HepG2 (cell line): ENCODE data around the gene CAPZA1. TPM values are rescaled to one million over a fixed set of nuclear protein-coding genes. Genes with fewer than 3 reads are reported as not detected.

ENCODE experiments used
- ATAC-seq: fragments of 200-7000 bp; cut with Tn5 transposase; 3 replicates; pipeline ENCODE4 v1.9.1; 2020; ENCODE audit warnings: mild to moderate bottlenecking, moderate library complexity
- BruUV-seq: library from RNA; stranded (reverse); fragments of 400-500 nt; replicated peaks from 2 replicates; lab custom pipeline; 2021; lab: Mats Ljungman, UMichigan
- CTCF ChIA-PET: fragments of 300-600 bp; formaldehyde crosslinking; extraction: SDS; loops from one replicate; lab custom pipeline; 2021; ENCODE audit warnings: low total read pairs, inconsistent platforms, low intra/inter-chr PET ratio; lab: Yijun Ruan, JAX
- POLR2A ChIA-PET: fragments of 350-600 bp; sonication (Branson Sonifier 250); formaldehyde crosslinking; loops from one replicate; lab custom pipeline; 2020; ENCODE audit warnings: antibody characterized with exemption, inconsistent platforms; lab: Yijun Ruan, JAX
- DNase-seq: peaks from one replicate; pipeline ENCODE4 v3.0.0-alpha.2; 2015; ENCODE audit warnings: low spot score
- FAIRE-seq: peaks from 3 replicates; lab custom pipeline; 2011; peaks lifted over from hg19 to GRCh38; lab: Jason Lieb, UNC
- H2AFZ ChIP-seq: one replicate; pipeline ENCODE4 v1.6.1; 2011; ENCODE audit warnings: low read length, inconsistent platforms
- H3K27ac ChIP-seq: fragments of 300-600 bp; 3 replicates; pipeline ENCODE4 v1.8.0; 2011; ENCODE audit warnings: mixed run types, mild to moderate bottlenecking, mixed read lengths, low read length, inconsistent platforms; ENCODE audit not compliant: insufficient read depth; ENCODE audit errors: extremely low read length
- H3K27me3 ChIP-seq, 2 experiments: fragments of 200-600 bp in 1 of 2; 2 replicates in 1 of 2; 3 replicates in 1 of 2; pipeline versions ENCODE4 v1.6.0 to v1.8.0; 2011; ENCODE audit warnings: low read length in 2 of 2, mild to moderate bottlenecking in 2 of 2, moderate library complexity in 2 of 2, inconsistent platforms in 1 of 2; ENCODE audit not compliant: insufficient read depth in 2 of 2, control insufficient read depth in 1 of 2
- H3K36me3 ChIP-seq, 2 experiments: fragments of 200-600 bp in 1 of 2; replicated peaks in 1 of 2; 2 replicates in 1 of 2; 3 replicates in 1 of 2; pipeline versions ENCODE4 v1.5.1 to v1.8.0; 2011; ENCODE audit warnings: low read length in 2 of 2, inconsistent platforms in 1 of 2; ENCODE audit not compliant: insufficient read depth in 2 of 2, control insufficient read depth in 1 of 2
- H3K4me1 ChIP-seq: 2 replicates; pipeline ENCODE4 v1.5.1; 2012; ENCODE audit warnings: low read length, inconsistent platforms; ENCODE audit not compliant: insufficient read depth
- H3K4me2 ChIP-seq: 2 replicates; pipeline ENCODE4 v1.6.0; 2011; ENCODE audit warnings: low read depth, low read length, inconsistent platforms
- H3K4me3 ChIP-seq, 3 experiments: fragments of 200-600 bp in 1 of 3; sonication (generic), shearing (Covaris generic) in 1 of 3; replicated peaks in 1 of 3; 2 replicates each; pipeline ENCODE4 v1.5.1; 2011 to 2016; ENCODE audit warnings: low read length in 3 of 3, inconsistent platforms in 2 of 3, low read depth in 2 of 3, mild to moderate bottlenecking in 2 of 3, control low read depth in 1 of 3, mixed read lengths in 1 of 3; ENCODE audit not compliant: insufficient read depth in 1 of 3
- H3K79me2 ChIP-seq: one replicate; pipeline ENCODE4 v1.6.1; 2011; ENCODE audit warnings: low read length, inconsistent platforms; ENCODE audit not compliant: insufficient read depth
- H3K9ac ChIP-seq: 2 replicates; pipeline ENCODE4 v1.6.0; 2011; ENCODE audit warnings: mild to moderate bottlenecking, low read depth, low read length, inconsistent platforms; ENCODE audit not compliant: insufficient read depth
- H3K9me3 ChIP-seq: 2 replicates; pipeline ENCODE4 v1.5.1; 2012; ENCODE audit warnings: mild to moderate bottlenecking, low read length
- H4K20me1 ChIP-seq: 2 replicates; pipeline ENCODE4 v1.6.0; 2011; ENCODE audit warnings: inconsistent platforms, mild to moderate bottlenecking, low read length, moderate library complexity; ENCODE audit not compliant: insufficient read depth
- BCL3 ChIP-seq: sonication (generic); formaldehyde crosslinking; IDR thresholded peaks from 2 replicates; pipeline ENCODE4 v1.5.1; 2020; ENCODE audit warnings: mild to moderate bottlenecking, missing genetic modification reagents, moderate library complexity
- DMTF1 ChIP-seq: sonication (generic); formaldehyde crosslinking; IDR thresholded peaks from 2 replicates; pipeline ENCODE4 v1.4.0; 2020; ENCODE audit warnings: mild to moderate bottlenecking, missing genetic modification reagents
- HDAC2 ChIP-seq: sonication (generic); formaldehyde crosslinking; IDR thresholded peaks from 2 replicates; pipeline ENCODE4 v1.4.0; 2020; ENCODE audit warnings: missing genetic modification reagents
- HIC2 ChIP-seq: sonication (generic); formaldehyde crosslinking; IDR thresholded peaks from 2 replicates; pipeline ENCODE4 v1.9.0; 2022; ENCODE audit warnings: low read depth, missing genetic modification reagents
- KAT2B ChIP-seq: fragments of 150-350 bp; IDR thresholded peaks from 2 replicates; pipeline ENCODE4 v1.6.1; 2014; ENCODE audit warnings: low read depth, low read length, borderline replicate concordance
- KMT2A ChIP-seq: sonication (generic); formaldehyde crosslinking; IDR thresholded peaks from 2 replicates; pipeline ENCODE4 v1.4.0; 2020; ENCODE audit warnings: missing genetic modification reagents
- PCBP1 ChIP-seq: fragments of 200-400 bp; formaldehyde crosslinking; IDR thresholded peaks from 2 replicates; pipeline ENCODE4 v1.6.1; 2017; ENCODE audit warnings: mild to moderate bottlenecking, low read depth, low read length, borderline replicate concordance
- SNRNP70 ChIP-seq: fragments of 200-400 bp; formaldehyde crosslinking; IDR thresholded peaks from 2 replicates; pipeline ENCODE4 v1.6.1; 2017; ENCODE audit warnings: mild to moderate bottlenecking, low read depth, low read length, moderate library complexity
- UBTF ChIP-seq: sonication (generic); formaldehyde crosslinking; IDR thresholded peaks from 2 replicates; pipeline ENCODE4 v1.4.0; 2020; ENCODE audit warnings: mild to moderate bottlenecking, missing genetic modification reagents
- ZNF230 ChIP-seq: sonication (generic); formaldehyde crosslinking; IDR thresholded peaks from 2 replicates; pipeline ENCODE4 v1.4.0; 2020; ENCODE audit warnings: mild to moderate bottlenecking, missing genetic modification reagents
- ZNF30 ChIP-seq: sonication (generic); formaldehyde crosslinking; IDR thresholded peaks from 2 replicates; pipeline ENCODE4 v1.5.0; 2020; ENCODE audit warnings: mild to moderate bottlenecking, missing genetic modification reagents
- ZNF501 ChIP-seq: sonication (generic); formaldehyde crosslinking; IDR thresholded peaks from 2 replicates; pipeline ENCODE4 v1.5.1; 2020; ENCODE audit warnings: mild to moderate bottlenecking, moderate library complexity, missing genetic modification reagents
- ZNF777 ChIP-seq: sonication (generic); formaldehyde crosslinking; IDR thresholded peaks from 2 replicates; pipeline ENCODE4 v1.4.0; 2020; ENCODE audit warnings: missing genetic modification reagents
- WGBS: methylation state at CpG from one replicate; pipeline ENCODE4 v1.1.6; 2017; ENCODE audit warnings: low lambda C conversion rate; 5-methylcytosine and 5-hydroxymethylcytosine counted together
- in situ Hi-C: cut with HindIII; loops from 2 replicates; pipeline ENCODE4 v1.10.0; 2017; ENCODE audit warnings: low pct_unique_long_range_greater_than_20kb; ENCODE audit not compliant: extremely low pct_ligation_motif_present
- intact Hi-C: fragments of 100-400 bp; cut with micrococcal nuclease; formaldehyde crosslinking; loops from one replicate; pipeline ENCODE4 v1.10.0; 2022; ENCODE audit not compliant: unreplicated experiment
- polyA plus RNA-seq, 8 experiments: library from polyadenylated mRNA; depleted of rRNA in 3 of 8; stranded (reverse) in 7 of 8; unstranded in 1 of 8; fragments of >200 nt; fragmentation: Illumina TruSeq in 4 of 8; extraction: Trizol in 4 of 8; gene quantifications; 2 replicates each; pipeline versions ENCODE4 v1.2.1 to v1.2.3, GENCODE V29; 2011 to 2016; ENCODE audit warnings: low read depth in 4 of 8, missing spikeins in 1 of 8, mixed read lengths in 1 of 8; ENCODE audit not compliant: insufficient read depth in 1 of 8
- total RNA-seq, 5 experiments: library from RNA; depleted of rRNA; stranded (reverse); fragments of >200 nt; fragmentation: Illumina TruSeq; extraction: Trizol; gene quantifications; 2 replicates each; pipeline ENCODE4 v1.2.3, GENCODE V29; 2016; ENCODE audit warnings: low read depth in 1 of 5

The CAPZA1 gene
- total and polyA plus RNA-seq, 2 of the 13 experiments (the other 11 are each of a cell fraction or from before 2014, with no cell fraction given), result 67.0 to 117 TPM

GRCh38 chr1:112714313-112715263, 95.0 kb downstream of the CAPZA1 start:
- intact Hi-C loops (loop anchor here (2.0 to 5.0 kb wide), 3 partner anchors 243 to 358 kb away; partner anchors contain the start of genes LRIG2 and SLC16A1), in situ Hi-C loops (loop anchor here (5.0 to 25.0 kb wide), 2 partner anchors 93 to 323 kb away; no protein-coding TSS in a partner anchor)
- FAIRE-seq (no peak), ATAC-seq (peak; percentile 2), DNase-seq (no peak)
- peaks cover 11 to 60% of the 10 kb centered on the region in 2 experiments for H3K27me3 ChIP-seq
- H3K9me3 ChIP-seq, result no peaks in the 10 kb centered on the region
- 0% methylated on average over 18 of the region's 86 CpGs for WGBS
- no peak overlapping the region for H3K27ac ChIP-seq
- no peak overlapping the region for H3K9ac ChIP-seq
- peaks cover 5% of the 10 kb centered on the region; the same call in 1 of the 2 replicates for H4K20me1 ChIP-seq
- no peak overlapping the region for H2AFZ ChIP-seq
- H3K36me3 ChIP-seq, result no peaks in the 10 kb centered on the region
- ChIA-PET CTCF (no interaction called here), POLR2A (interaction anchor here (0.5 to 1.9 kb wide), 12 partner anchors 10 to 359 kb away, joined by 3 to 15 read pairs (median 4); partner anchors contain the start of genes CAPZA1, MOV10, SLC16A1 and ST7L)
- H3K4me1 ChIP-seq, result peaks cover 30% of the 10 kb centered on the region
- peak overlapping the region; percentile 52 to 75 (median 54) for H3K4me3 ChIP-seq
- H3K4me2 ChIP-seq, result peak overlapping the region; percentile 81
- no TSS peak for BruUV-seq
- no peaks in the 10 kb centered on the region for H3K79me2 ChIP-seq
- TF ChIP-seq HDAC2 (CRISPR knock-in tag) (no peak), ZNF501 (CRISPR knock-in tag) (no peak), ZNF30 (CRISPR knock-in tag) (no peak), DMTF1 (no peak), ZNF230 (CRISPR knock-in tag) (no peak), KAT2B (no peak), HIC2 (CRISPR knock-in tag) (no peak), KMT2A (CRISPR knock-in tag) (no peak), ZNF777 (CRISPR knock-in tag) (peak; percentile 41; the same call in 1 of the 2 replicates), BCL3 (0 out of 2 replicates have a peak, but pooled peaks have one; percentile 1), UBTF (CRISPR knock-in tag) (peak; percentile 33; the same call in 1 of the 2 replicates), PCBP1 (0 out of 2 replicates have a peak, but pooled peaks have one; percentile 24), SNRNP70 (no peak)
